ENCODE measurements around the gene ARHGAP35.

GRCh38 chr19:46878613-46879375, 18.0 kb downstream of the ARHGAP35 start:
- TF ChIP-seq CBFB (IDR thresholded peaks at IDR 0.05; ENCODE audit: low read depth) = no peak
- TF ChIP-seq IRF3 (IDR thresholded peaks at IDR 0.05) = no peak
- no peak for TF ChIP-seq CREM (IDR thresholded peaks at IDR 0.05; ENCODE audit: low read depth)
- TF ChIP-seq CTCF (IDR thresholded peaks at IDR 0.05 in 2 of 3, conservative IDR thresholded peaks at IDR 0.05 in 1 of 3; ENCODE audit: control insufficient read depth in 2 of 3, extremely low read depth in 1 of 3, insufficient read depth in 1 of 3, low read depth in 3 of 3, low read length in 3 of 3) = no peak
- TF ChIP-seq SIN3A (IDR thresholded peaks at IDR 0.05; ENCODE audit: low read depth, low read length) = no peak
- TF ChIP-seq RAD51 (IDR thresholded peaks at IDR 0.05) = no peak
- no peak for TF ChIP-seq ZNF274 (IDR thresholded peaks at IDR 0.05; ENCODE audit: insufficient read depth, insufficient read length)
- no peak for TF ChIP-seq POLR2AphosphoS5 (IDR thresholded peaks at IDR 0.05; ENCODE audit: low read length)
- no peak for TF ChIP-seq ZNF592 (IDR thresholded peaks at IDR 0.05)

All from GM12878 (cell line).